Keratinocyte (primary cell): ENCODE measurements around the gene EDN2.

Experiments
- EZH2 ChIP-seq: IDR thresholded peaks from one replicate; pipeline ENCODE4 v1.6.1; 2012; ENCODE audit warnings: inconsistent platforms, mild to moderate bottlenecking, low read length, moderate library complexity
- TF ChIP-seq, protein P1 (sequence below), 3 experiments: IDR thresholded peaks in 1 of 3; conservative IDR thresholded peaks in 1 of 3; optimal IDR thresholded peaks in 1 of 3; 2 replicates in 2 of 3; 3 replicates in 1 of 3; pipeline versions ENCODE3 to v1.5.1; 2011; ENCODE audit warnings: low read length in 3 of 3, mild to moderate bottlenecking in 3 of 3, moderate library complexity in 2 of 3, control low read depth in 1 of 3, inconsistent platforms in 1 of 3; ENCODE audit not compliant: insufficient read depth in 2 of 3; ENCODE audit errors: extremely low read depth in 1 of 3

DNA sequence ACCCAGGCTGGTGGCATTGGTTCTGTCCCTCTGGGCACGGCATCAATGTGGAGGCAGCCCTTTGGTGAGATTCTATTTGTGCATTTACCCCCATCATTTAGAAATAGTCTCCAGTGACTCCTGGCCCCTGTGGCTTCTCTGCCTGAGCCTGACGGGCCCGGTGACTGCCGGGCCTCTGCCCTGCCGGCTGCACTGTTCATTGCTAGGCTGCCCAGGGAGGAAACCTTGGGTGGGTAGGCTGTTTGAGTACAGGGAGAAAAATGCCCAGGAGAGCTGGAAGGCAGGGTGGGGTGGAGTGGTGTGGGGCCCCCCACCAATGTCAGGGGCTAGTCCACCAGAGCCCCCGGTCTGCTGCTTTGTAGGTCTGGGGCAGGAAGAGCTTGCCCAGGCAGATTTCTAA, 23.4 kb upstream of the EDN2 start:
- no peak for TF ChIP-seq EZH2
- TF ChIP-seq, protein P1, sequence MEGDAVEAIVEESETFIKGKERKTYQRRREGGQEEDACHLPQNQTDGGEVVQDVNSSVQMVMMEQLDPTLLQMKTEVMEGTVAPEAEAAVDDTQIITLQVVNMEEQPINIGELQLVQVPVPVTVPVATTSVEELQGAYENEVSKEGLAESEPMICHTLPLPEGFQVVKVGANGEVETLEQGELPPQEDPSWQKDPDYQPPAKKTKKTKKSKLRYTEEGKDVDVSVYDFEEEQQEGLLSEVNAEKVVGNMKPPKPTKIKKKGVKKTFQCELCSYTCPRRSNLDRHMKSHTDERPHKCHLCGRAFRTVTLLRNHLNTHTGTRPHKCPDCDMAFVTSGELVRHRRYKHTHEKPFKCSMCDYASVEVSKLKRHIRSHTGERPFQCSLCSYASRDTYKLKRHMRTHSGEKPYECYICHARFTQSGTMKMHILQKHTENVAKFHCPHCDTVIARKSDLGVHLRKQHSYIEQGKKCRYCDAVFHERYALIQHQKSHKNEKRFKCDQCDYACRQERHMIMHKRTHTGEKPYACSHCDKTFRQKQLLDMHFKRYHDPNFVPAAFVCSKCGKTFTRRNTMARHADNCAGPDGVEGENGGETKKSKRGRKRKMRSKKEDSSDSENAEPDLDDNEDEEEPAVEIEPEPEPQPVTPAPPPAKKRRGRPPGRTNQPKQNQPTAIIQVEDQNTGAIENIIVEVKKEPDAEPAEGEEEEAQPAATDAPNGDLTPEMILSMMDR (optimal IDR thresholded peaks at IDR 0.05 in 1 of 3, IDR thresholded peaks at IDR 0.05 in 1 of 3, conservative IDR thresholded peaks at IDR 0.05 in 1 of 3; ENCODE audit: extremely low read depth in 1 of 3, insufficient read depth in 2 of 3, low read length in 3 of 3) = no peak
